PC-9 (cell line): ENCODE measurements around the gene ERBB4.

Source experiments
- EZH2 ChIP-seq: fragments of 200-600 bp; sonication (generic); IDR thresholded peaks from 2 replicates; pipeline ENCODE4 v1.8.0; 2017; ENCODE audit warnings: antibody characterized with exemption, low read depth
- TF ChIP-seq, protein P1 (sequence below): fragments of 200-600 bp; sonication (generic); conservative IDR thresholded peaks from 2 replicates; pipeline ENCODE4 v1.6.1; 2017; ENCODE audit warnings: mixed run types, antibody characterized with exemption, mild to moderate bottlenecking, moderate library complexity

DNA sequence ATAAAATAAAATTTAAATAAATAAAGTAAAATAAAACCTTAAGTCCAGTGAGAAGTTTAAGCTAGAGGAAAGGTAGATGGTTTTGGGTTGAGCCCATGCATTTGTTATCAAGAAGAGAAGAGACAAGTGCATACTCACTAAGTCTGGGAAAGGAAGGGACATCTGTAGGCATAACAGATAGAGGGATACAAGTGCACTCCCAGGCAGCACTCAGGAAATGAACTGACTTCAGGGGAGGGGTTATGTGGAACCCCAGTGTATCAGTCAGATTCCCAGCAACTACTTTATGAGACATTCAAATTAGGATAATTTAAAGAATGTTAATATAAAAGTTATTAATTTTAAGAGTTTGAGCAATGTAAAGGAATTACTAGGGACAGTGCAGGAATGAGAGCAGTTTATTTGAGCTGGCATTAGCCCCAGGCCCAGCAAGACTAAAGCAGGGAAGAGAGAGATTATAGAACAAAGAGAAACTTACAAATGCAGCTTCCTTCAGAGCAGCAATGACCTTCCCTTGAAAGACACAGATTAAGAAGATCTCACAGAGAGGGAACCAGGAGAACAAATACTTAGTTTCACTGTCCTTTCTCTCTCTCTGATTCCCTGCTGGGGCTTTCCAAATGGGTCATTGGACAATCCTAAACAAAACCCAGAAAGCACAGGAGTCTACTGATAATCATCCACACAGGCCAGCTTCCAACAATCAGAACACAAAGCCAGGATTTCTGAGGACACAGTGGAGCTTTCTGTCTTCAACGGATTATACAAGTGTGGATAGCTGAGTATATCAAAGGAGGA, 109.7 kb downstream of the ERBB4 start:
- TF ChIP-seq, protein P1, sequence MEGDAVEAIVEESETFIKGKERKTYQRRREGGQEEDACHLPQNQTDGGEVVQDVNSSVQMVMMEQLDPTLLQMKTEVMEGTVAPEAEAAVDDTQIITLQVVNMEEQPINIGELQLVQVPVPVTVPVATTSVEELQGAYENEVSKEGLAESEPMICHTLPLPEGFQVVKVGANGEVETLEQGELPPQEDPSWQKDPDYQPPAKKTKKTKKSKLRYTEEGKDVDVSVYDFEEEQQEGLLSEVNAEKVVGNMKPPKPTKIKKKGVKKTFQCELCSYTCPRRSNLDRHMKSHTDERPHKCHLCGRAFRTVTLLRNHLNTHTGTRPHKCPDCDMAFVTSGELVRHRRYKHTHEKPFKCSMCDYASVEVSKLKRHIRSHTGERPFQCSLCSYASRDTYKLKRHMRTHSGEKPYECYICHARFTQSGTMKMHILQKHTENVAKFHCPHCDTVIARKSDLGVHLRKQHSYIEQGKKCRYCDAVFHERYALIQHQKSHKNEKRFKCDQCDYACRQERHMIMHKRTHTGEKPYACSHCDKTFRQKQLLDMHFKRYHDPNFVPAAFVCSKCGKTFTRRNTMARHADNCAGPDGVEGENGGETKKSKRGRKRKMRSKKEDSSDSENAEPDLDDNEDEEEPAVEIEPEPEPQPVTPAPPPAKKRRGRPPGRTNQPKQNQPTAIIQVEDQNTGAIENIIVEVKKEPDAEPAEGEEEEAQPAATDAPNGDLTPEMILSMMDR: no peak
- TF ChIP-seq EZH2: no peak
